GF-D8 (cell line): ENCODE measurements around the gene ZCCHC2.

Experiments
- DNase-seq: peaks from one replicate; lab custom pipeline; 2025; lab: John Stamatoyannopoulos, UW

Gene ZCCHC2

GRCh38 chr18:62578980-62579511, 56.2 kb downstream of the ZCCHC2 start:
- no peak for DNase-seq

DNA sequence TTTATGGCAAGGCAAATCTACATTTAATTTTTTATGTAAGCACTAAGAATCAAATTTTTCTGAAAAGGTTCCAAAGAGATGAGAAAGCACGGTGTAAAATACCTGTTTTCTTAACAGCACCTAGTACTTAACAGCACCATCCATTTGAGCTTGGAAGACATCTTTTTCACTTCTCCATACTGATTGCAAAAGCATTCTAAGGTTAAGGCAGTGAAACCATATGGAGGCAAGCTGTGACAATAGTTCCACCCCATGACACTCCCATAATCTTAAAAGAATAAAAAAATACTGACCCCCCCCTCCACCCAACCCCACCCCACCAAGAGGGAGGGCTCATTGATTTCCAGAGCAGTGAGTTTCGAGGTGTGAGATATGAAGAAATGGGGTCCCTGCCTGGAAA, 60.6 kb downstream of the ZCCHC2 start:
- DNase-seq: no peak

- peak; percentile 55 for DNase-seq
Measured at GRCh38 chr18:62584241-62585120, 61.7 kb downstream of the ZCCHC2 start.

DNA sequence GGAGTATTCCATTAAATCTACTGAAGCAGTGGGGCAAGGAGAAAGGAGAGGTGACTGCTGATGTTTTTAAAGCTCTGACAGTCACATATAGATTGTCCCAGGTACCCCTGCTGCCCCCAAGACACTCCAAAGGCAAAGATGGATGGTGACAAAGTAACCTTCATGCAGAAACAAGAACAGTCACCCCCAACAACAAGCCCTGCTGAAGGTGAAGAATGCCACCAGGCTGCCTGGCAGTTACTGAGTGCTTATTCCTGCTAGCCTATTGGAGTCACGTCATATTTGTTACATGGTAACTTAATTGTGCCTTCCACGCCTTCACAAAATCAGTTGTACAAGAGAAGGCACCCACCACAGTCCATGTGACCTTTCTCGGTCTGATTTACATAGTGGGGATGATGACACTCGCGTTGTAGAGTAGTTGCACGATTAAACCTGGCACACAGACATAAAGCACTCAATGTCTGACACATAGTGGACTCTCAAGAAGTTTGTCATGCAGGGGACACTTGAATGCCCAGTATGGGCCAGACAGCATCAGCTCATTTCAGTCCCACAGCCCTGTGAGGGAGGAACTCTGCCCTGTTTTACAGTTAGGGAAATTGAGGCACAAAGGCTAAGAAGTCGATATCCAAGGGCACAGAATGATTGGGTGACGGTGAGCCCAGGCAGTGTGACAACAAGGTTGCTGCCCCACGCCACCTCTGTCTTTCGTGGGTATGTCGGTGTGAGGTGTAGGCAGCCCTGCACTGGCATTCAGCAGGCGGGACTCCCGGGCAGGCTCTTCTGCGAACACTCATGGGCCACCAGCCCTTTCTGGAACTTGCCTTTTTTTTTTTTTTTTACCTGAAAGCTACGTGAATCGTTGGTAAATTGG, 62.7 kb downstream of the ZCCHC2 start:
- no peak for DNase-seq

DNA sequence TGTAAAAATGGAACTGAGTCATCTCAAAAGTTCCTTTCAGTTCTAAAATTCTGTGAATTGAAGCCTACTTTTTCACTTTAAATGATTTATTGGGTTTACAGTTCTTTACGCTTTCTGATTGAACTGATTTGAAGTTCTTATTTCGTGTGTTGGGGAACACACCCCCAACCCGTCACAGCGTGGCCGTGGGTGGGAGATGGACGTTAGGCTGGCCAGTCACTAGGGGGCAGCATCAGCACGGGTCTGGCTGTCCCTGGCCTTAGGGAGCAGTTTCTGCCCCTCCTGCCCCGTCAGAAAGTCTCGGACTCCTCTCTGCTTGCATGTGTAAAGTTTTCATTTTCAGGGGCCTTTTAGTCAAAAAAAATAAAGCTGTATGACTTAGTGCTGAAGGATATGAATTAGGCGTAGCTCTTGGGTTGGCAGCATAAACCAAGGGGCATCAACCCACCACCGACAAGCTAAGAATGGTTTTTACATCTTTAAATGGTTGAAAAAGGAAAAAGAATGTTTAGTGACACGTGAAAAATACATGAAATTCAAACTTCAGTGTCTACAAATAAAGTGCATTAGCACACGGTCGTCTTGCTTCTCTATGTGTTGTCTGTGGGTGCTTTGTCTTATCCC, 63.4 kb downstream of the ZCCHC2 start:
- DNase-seq: no peak

- no peak for DNase-seq
Measured at GRCh38 chr18:62586781-62587487, 64.1 kb downstream of the ZCCHC2 start.

DNA sequence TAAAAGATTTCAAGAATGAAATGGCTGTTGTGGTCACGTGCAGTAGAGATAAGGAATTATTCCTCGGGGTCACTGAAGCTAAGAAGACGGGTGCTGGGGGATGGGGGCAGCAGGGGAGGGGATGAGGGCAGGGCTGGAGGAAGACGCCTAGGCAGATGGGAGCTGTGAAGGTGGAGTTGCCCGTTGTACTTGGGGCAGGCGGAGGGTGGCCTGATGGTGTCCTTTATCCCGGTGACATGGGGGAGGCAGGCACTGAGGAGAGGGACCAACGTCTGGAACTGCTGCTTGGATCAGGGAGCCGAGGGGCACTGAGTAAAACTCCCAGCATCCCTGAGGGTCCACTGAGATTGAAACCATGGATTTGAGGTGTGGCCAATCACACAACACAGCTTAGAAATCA, 64.9 kb downstream of the ZCCHC2 start:
- no peak for DNase-seq

DNA sequence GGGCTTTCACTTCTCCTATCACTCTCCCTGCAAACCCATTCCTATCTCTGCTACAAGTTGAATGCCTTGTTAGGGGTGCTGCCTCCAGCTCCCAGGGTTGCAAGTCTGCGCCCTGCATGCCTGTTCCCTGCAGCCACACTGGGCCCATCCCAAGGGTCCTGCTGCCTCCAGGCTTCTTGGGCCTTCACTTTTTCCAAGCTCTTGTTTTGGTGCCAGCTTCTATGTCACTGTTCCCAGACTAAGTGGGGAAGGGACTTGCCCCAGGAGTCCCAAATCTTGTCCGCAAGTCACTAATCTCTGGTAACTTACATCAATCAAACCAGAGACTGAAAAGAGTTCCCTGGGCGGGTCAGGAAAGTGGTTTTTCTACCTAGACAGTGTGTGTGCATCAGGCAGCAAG, 65.4 kb downstream of the ZCCHC2 start:
- no peak for DNase-seq

DNA sequence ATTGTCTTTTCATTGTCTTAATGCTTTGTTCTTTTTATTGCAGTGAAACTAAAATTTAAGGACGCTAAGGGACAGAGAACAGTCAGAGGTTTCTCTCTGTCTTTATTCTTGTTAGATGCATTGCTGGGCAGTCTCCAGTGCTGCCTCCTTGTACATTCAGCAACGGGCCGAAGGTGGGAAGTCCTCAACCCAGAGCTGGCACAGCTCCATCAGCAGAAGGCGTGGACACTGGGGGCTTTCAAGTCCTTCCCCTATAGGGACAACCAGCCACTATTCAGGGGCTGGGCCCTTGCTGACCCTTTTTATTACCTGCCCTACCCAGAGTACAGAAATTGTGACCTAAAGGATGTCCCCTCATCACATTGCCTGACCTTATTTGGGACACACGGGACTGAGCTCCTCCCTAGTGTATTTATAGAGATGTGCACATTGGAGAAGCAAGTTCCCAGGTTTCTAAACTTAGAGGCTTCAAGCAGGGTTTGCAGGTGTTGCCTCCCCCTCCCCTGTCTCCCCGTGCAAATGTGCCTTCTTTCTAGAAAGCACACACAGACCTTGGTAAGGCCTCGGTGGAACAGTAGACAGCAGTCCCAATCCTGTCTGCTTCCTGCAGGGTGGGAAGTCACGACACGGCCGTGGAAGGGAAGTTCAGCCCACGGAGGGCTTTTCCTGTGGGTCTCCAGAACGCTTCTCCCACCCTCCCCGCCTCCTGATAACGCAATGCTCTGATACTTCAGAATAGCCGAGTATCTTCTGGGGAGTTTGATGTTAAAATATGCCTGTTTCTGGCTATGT, 68.2 kb downstream of the ZCCHC2 start:
- DNase-seq: no peak

- no peak for DNase-seq
Measured at GRCh38 chr18:62596145-62597005, 73.5 kb downstream of the ZCCHC2 start.

GRCh38 chr18:62601871-62602270, 79.0 kb downstream of the ZCCHC2 start:
- no peak for DNase-seq

DNA sequence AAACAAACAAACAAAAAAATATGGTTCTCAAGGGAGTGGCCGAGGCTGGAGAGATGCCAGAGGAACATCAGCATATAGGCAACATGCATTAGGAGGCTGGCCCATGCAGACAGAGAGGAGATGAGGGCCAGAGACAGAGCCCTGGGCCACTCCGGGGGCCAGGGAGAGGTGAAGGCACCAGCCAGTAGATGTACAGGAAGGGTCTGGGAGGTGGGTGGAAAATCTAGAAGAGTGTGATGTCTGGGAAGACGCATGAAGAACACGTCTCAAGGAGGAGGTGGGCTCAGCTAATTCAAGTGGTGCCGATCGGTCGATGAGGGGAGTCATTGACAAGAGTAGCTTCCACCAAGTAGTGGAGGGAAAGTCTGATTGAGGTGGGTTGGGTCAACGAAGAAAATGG, 79.9 kb downstream of the ZCCHC2 start:
- DNase-seq: no peak

GRCh38 chr18:62603211-62603610, 80.4 kb downstream of the ZCCHC2 start:
- DNase-seq: no peak

- DNase-seq: no peak
Measured at GRCh38 chr18:62603979-62604378, 81.2 kb downstream of the ZCCHC2 start.

DNA sequence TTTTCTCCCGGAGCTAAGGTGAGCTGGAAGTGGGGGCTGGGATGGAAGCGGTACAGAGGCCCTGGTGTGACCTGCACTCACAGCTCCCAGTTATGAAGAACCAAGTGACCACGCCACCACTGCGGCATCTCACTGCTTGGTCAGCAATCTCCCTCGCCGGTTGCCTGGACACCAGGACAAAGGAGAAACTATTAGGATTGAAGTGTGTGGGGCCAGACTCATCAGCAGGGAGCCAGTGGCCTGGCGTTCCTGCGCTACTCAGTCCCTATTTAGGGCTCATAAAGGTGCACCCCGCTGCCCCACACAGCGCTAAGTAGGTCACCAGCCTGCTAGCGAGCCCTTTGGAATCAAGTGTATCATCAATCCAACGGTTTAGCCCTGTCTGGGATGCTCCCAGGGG, 82.9 kb downstream of the ZCCHC2 start:
- DNase-seq: no peak

- no peak for DNase-seq
Measured at GRCh38 chr18:62606106-62606505, 83.3 kb downstream of the ZCCHC2 start.

DNA sequence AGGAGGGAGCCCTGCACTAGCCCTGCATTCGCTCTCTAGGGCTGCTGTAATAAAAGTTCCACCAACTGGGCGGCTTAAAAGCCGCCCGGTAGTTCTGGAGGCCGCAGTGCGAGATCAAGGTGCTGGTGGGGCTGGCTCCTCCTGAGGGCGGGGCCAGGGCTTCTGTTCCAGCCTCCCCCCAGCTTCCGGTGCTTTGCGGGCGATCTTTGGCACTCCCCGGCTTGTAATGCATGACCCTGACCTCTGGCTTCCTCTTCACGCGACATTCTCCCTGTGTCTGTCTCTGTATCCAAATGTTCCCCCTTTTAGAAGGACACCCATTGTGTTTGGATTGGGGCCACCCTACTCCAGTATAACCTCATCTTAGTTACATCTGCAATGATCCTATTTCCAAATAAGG, 84.5 kb downstream of the ZCCHC2 start:
- DNase-seq: no peak

DNA sequence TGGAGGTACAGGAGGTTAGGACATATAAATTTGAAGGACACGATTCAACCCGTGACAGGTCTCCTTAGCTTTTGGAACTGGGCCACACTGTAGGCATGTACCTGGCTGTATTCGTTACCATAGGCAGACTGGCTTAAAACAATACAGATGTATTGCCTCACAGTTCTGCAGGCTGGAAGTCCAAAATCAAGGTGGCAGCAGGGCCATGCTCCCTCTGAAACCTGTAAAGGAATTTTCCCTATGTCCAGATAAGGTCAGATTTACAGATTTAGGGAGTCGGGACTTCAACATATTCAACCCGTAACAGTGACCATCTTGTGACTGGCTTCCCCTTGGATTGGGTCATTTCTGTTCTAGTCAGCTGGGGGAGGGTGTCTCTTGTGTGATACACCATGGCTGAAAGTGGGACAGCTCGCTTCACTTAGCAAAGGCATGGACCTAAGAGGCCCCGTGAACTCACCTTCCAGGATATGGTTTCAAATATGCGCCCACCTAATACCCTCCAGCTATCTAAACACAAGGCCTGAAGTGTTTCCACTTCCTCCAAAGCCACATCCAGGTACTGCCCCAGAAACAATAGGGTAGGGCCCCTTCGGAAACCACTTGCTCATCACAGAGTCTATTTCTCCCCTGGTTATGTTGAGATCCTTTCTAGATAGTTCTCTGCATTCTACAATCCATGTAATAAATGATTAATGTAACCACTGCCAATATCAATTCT, 85.0 kb downstream of the ZCCHC2 start:
- DNase-seq: no peak

DNA sequence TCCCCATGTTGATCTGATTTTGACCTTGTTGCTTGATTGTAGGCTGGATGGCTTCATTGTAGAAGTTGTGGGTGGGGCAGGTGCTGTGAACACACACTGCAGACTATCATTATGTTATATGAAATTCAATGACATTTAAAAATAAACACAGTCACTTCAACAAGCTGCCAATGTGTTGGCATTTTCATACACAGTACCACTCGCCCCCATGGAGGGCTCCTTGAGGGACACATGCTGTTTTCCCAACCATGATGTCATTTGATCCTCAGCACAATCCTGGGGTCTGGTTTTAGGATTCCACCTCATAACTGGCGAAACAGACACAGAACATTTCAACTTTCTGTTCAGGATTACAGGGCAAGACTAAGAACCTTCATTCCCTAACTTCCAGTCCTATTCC, 86.9 kb downstream of the ZCCHC2 start:
- no peak for DNase-seq
